ENCODE results near the gene MTA2. TPM values are rescaled to one million over a fixed set of nuclear protein-coding genes. Genes with fewer than 3 reads are reported as not detected.
A peak's percentile ranks its signal among the peaks of the same experiment; 100 is the strongest.
"Not testable (repeated sequence)": the region's sequence is repeated elsewhere in the genome, so short reads cannot be mapped to it uniquely, and the experiment has no call there.

MTA2 gene
- total RNA-seq, 2 experiments from 2014 or later, result 167 to 172 TPM

GRCh38 chr11:62553080-62553838 is 48.4 kb downstream of the MTA2 start:
- H3K36me3 Mint-ChIP-seq (ENCODE audit: low read depth), result peaks cover 12% of the 10 kb centered on the region
- H3K4me3 Mint-ChIP-seq, result peak overlapping the region; percentile 84
- H3K36me3 ChIP-seq (ENCODE audit: insufficient read depth, low read length), result no peaks in the 10 kb centered on the region
- ATAC-seq (ENCODE audit: poor library complexity) (peak; percentile 30), DNase-seq (peak; percentile 51 to 90 (median 67))
- H3K27ac ChIP-seq (ENCODE audit: low read depth in 1 of 2, low read length in 2 of 2), result peak overlapping the region; percentile 96 to 97
- no peaks in the 10 kb centered on the region for H3K9me3 ChIP-seq (ENCODE audit: control insufficient read depth in 1 of 2, insufficient read depth in 1 of 2, low read length in 2 of 2)
- H3K9me3 Mint-ChIP-seq, result no peaks in the 10 kb centered on the region
- TF ChIP-seq, protein P1, sequence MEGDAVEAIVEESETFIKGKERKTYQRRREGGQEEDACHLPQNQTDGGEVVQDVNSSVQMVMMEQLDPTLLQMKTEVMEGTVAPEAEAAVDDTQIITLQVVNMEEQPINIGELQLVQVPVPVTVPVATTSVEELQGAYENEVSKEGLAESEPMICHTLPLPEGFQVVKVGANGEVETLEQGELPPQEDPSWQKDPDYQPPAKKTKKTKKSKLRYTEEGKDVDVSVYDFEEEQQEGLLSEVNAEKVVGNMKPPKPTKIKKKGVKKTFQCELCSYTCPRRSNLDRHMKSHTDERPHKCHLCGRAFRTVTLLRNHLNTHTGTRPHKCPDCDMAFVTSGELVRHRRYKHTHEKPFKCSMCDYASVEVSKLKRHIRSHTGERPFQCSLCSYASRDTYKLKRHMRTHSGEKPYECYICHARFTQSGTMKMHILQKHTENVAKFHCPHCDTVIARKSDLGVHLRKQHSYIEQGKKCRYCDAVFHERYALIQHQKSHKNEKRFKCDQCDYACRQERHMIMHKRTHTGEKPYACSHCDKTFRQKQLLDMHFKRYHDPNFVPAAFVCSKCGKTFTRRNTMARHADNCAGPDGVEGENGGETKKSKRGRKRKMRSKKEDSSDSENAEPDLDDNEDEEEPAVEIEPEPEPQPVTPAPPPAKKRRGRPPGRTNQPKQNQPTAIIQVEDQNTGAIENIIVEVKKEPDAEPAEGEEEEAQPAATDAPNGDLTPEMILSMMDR (IDR thresholded peaks at IDR 0.05), result no peak
- peaks cover 90% of the 10 kb centered on the region for H3K4me1 ChIP-seq (ENCODE audit: insufficient read depth, low read length)
- H3K4me3 ChIP-seq (ENCODE audit: low read length), result peak overlapping the region; percentile 17
- intact Hi-C loops (cut with DNase I, micrococcal nuclease), result no loop called here
- peak overlapping the region; percentile 95 for H3K27ac Mint-ChIP-seq
- H3K4me1 Mint-ChIP-seq (ENCODE audit: low read depth), result peaks cover 82% of the 10 kb centered on the region
- H3K27me3 ChIP-seq (ENCODE audit: control insufficient read depth in 1 of 2, insufficient read depth in 2 of 2, low read length in 2 of 2), result no peaks in the 10 kb centered on the region
- no peaks in the 10 kb centered on the region for H3K27me3 Mint-ChIP-seq
- ChIA-PET POLR2A (interaction anchor here (0.6 to 6.6 kb wide), 20 partner anchors 9 to 331 kb away, joined by 3 to 122 read pairs (median 6); partner anchors contain the start of genes AHNAK, C11orf98, CSKMT and EEF1G), CTCF (interaction anchor here (0.7 to 11.6 kb wide), 2 partner anchors 11 to 129 kb away, joined by 3 to 251 read pairs; partner anchors contain the start of gene AHNAK)

GRCh38 chr11:62552485-62553079 is 49.1 kb downstream of the MTA2 start:
- H3K4me3 Mint-ChIP-seq, result peak overlapping the region; percentile 84
- DNase-seq (peak in 2 of 14 experiments; percentile 54 to 59), ATAC-seq (ENCODE audit: poor library complexity) (no peak)
- peak overlapping the region; percentile 96 to 97 for H3K27ac ChIP-seq (ENCODE audit: low read depth in 1 of 2, low read length in 2 of 2)
- H3K27ac Mint-ChIP-seq, result peak overlapping the region; percentile 95
- peaks cover 88% of the 10 kb centered on the region for H3K4me1 Mint-ChIP-seq (ENCODE audit: low read depth)
- peak overlapping the region; percentile 17 for H3K4me3 ChIP-seq (ENCODE audit: low read length)
- H3K4me1 ChIP-seq (ENCODE audit: insufficient read depth, low read length), result peaks cover 90% of the 10 kb centered on the region
- no peaks in the 10 kb centered on the region for H3K36me3 ChIP-seq (ENCODE audit: insufficient read depth, low read length)
- H3K27me3 Mint-ChIP-seq, result no peaks in the 10 kb centered on the region
- POLR2A ChIA-PET, result interaction anchor here (0.6 to 6.6 kb wide), 26 partner anchors 8 to 332 kb away, joined by 3 to 122 read pairs (median 6); partner anchors contain the start of genes AHNAK, C11orf98, CSKMT and EEF1G
- intact Hi-C loops (cut with DNase I, micrococcal nuclease), result no loop called here
- TF ChIP-seq, protein P1 (IDR thresholded peaks at IDR 0.05), result no peak
- CTCF ChIA-PET, result interaction anchor here (1.2 to 11.6 kb wide), 4 partner anchors 8 to 128 kb away, joined by 5 to 251 read pairs (median 20); partner anchors contain the start of genes AHNAK and TUT1
- H3K27me3 ChIP-seq (ENCODE audit: control insufficient read depth in 1 of 2, insufficient read depth in 2 of 2, low read length in 2 of 2), result no peaks in the 10 kb centered on the region
- no peaks in the 10 kb centered on the region for H3K9me3 ChIP-seq (ENCODE audit: control insufficient read depth in 1 of 2, insufficient read depth in 1 of 2, low read length in 2 of 2)
- H3K36me3 Mint-ChIP-seq (ENCODE audit: low read depth), result peaks cover 12% of the 10 kb centered on the region
- no peaks in the 10 kb centered on the region for H3K9me3 Mint-ChIP-seq

DNA sequence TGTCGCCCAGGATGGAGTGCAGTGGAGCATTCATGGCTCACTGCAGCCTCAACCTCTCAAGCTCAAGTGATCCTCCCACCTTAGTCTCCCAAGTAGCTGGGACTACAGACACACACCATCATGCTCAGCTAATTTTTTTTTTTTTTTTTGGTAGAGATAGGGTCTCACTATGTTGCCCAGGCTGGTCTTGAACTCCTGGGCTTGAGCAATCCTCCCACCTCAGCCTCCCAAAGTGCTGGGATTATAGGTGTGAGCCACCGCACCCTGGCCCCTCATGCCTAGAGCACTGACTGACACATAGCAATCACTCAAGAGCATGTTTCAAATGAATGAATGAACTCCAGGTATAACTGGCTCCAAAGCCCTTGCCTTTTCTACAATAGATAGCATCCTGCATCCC is 51.2 kb downstream of the MTA2 start:
- H3K27ac Mint-ChIP-seq, result peak overlapping the region; percentile 95
- peak overlapping the region; percentile 96 to 97 for H3K27ac ChIP-seq (ENCODE audit: low read depth in 1 of 2, low read length in 2 of 2)

More for the DNA sequence above, 51.2 kb downstream of the MTA2 start:
- peaks cover 79% of the 10 kb centered on the region for H3K4me1 ChIP-seq (ENCODE audit: insufficient read depth, low read length)
- H3K36me3 ChIP-seq (ENCODE audit: insufficient read depth, low read length); DNase-seq; H3K27me3 Mint-ChIP-seq; intact Hi-C loops (cut with DNase I, micrococcal nuclease); H3K9me3 ChIP-seq (ENCODE audit: control insufficient read depth in 1 of 2, insufficient read depth in 1 of 2, low read length in 2 of 2); H3K27me3 ChIP-seq (ENCODE audit: control insufficient read depth in 1 of 2, insufficient read depth in 2 of 2, low read length in 2 of 2); ATAC-seq (ENCODE audit: poor library complexity); H3K4me3 ChIP-seq (ENCODE audit: low read length); H3K9me3 Mint-ChIP-seq: not testable (repeated sequence)
- ChIA-PET CTCF (interaction anchor here (3.0 to 11.6 kb wide), 3 partner anchors 8 to 126 kb away, joined by 18 to 251 read pairs (median 21); partner anchors contain the start of gene AHNAK), POLR2A (interaction anchor here (1.0 to 3.5 kb wide), 3 partner anchors 8 to 126 kb away, joined by 3 to 30 read pairs (median 3); partner anchors contain the start of gene EEF1G)
- Mint-ChIP-seq H3K4me1 (ENCODE audit: low read depth) (peaks cover 72% of the 10 kb centered on the region), H3K4me3 (peak overlapping the region; percentile 84), H3K36me3 (ENCODE audit: low read depth) (peaks cover 11% of the 10 kb centered on the region)
